Measurements from ENCODE around the gene TNRC18.
"Not testable (repeated sequence)": the region's sequence is repeated elsewhere in the genome, so short reads cannot be mapped to it uniquely, and the experiment has no call there.

The TNRC18 gene

DNA sequence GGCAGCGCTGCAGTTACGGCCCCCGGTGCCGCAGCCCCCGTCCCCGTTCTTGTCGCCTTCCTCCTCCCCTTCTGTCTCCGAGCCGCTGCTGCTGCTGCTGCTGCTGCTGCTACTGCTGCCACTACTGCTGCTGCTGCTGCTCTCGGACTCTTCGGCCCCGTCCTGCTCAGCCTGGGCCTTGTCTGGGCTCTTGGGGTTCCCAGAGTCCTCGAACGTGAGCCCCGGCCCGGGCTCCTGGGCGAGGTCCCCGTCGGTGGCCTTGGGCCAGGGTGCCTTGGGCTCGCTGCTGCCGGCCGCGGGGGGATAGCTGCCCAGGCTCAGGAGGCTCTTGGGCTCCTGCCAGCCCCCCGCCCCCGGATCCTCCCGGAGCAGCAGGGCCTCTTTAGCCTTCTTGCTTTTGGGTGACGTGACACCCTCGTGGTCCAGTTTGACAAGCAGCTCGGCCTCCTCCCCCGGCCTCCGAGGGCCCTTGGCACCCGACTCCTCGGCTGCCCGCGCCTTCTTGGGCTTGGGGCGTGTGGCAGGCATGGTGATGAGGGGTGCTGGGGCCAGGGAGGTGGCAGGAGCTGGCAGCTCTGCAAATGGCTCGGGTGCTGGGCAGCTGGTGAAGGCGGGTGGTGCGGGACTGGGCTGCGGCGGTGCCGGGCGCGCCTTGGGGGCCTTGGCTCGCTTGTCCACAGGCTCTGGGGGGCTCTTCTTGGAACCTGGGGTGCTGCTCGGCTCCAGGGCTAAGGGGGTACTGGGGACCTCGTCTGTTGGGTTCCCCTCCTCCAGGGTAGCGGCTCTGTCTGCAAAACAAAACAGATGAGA is 110.4 kb downstream of the TNRC18 start:
- not testable (repeated sequence) for DNase-seq

DNA sequence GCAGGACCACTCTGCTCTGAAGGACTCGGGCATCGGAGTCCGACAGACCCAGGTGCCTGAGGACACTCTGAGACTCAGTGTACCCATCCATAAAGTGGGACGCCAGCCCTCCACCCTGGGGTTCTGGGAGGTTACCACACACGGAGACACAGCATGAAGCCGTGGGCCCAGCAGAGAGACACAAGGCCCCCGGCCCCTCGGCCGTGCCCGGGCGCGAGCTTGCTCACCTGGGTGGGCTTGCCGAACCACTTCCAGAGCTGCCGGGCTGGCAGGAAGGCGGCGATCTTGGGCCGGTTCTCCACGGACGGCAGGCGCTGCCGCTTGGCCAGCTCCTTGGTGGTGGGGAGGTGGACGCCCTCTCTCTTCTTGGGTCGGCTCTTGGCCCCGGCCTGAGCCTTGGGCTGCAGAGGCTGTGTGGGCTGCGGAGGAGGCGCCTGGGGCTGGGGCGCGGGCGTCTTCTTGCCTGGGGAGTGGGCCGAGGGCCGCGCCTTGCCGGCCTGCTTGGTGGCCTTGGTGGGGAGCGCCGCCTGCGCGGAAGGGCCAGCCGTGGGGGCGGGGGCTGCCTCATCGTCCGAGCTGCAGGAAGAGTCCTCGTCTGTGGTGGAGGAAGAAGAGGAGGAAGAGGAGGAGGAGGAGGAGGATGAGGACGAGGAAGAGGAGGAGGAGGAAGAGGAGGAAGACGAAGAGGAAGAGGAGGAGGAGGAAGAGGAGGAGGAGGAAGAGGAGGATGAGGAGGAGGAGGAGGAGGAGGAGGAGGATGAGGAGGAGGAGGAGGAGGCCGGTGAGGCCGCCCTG is 111.2 kb downstream of the TNRC18 start:
- not testable (repeated sequence) for DNase-seq

GRCh38 chr7:5310822-5311405 is 112.7 kb downstream of the TNRC18 start:
- no peak for DNase-seq

- no peak for DNase-seq
These were observed 114.5 kb downstream of the TNRC18 start for GRCh38 chr7:5309146-5309545.

DNA sequence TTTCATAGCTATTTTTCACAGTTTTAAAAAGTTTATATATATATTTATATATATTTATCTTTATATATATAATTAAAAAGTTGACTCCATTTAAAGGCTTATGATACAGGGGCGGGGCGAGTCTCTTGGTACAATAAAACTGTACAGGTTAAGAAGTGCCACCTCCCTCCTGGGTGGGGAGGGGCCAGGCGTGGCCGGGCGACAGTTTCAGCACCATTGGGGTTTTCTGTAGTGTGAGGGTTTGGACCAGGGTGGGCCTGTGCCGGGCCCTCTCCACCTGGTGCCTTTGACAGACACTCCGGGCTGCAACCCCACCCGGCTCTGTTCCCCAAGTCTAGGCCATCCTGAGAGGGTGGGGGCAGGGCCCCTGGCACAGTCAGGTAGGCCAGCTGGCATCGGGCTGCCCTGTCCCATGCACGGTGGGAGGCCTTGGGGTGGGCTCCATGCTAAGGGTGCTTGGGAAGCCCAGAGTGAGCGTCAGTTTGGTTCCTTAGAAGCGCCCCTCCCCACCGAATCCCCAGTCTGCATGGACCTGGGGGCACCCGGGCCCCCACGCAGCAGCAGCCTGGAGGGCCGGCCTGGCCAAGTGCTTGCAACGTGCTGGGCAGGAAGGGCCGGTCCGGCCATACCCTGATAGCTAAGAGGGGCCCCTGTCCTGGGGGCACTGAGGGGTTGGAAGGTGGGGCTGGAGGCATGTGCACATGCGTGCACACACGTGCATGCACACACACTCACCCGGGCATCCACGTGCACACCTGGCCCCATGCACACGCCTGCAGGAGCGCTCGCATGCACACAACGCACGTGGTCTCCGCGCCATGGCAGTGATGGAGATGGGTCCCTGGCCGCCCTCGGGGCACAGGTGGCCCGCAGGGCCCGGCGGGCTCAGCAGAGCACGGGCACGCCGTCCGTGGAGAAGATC is 116.2 kb downstream of the TNRC18 start:
- DNase-seq = not testable (repeated sequence)

DNA sequence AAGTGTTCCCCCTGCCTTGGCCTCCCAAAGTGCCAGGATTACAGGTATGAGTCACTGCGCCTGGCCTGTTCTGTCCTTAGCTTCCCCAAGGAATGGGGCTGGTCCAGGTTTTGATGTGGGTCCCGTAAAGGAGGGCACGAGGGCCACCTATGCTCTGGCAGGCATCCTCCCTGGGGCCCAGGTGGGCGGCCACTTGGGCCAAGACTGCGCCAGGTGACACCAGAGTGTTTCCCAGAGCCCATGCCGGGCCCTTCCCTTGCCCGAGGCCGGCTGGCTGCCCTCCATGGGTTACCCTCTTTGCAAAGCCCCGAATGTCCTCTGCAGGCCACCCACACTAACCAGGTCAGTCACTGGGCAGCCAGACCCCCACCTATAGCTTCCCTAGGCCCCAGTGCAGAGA is 118.6 kb downstream of the TNRC18 start:
- not testable (repeated sequence) for DNase-seq

- DNase-seq = no peak
These were observed 119.8 kb downstream of the TNRC18 start for GRCh38 chr7:5303591-5304505.

DNA sequence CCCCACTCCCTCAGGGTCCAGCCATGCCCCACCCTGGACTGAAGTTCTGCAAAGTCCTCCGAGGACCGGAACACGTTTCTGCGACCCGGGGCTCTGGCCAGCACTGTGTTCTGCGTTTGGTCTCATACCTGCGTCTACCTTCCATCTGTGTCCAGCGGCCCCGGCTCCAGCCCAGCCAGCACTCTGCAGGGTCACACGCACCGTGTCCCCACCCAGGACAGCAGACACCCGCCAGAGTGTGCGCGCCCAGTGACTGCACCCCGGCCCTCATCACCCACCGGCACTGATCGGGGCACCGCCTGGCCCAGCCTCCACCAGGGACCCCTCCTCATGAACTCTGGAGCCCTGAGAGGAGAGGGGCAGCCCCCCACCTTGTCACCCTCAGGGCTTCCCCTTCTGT is 120.6 kb downstream of the TNRC18 start:
- DNase-seq = no peak

- no peak for DNase-seq
These were observed 121.1 kb downstream of the TNRC18 start for GRCh38 chr7:5302577-5302976.

DNA sequence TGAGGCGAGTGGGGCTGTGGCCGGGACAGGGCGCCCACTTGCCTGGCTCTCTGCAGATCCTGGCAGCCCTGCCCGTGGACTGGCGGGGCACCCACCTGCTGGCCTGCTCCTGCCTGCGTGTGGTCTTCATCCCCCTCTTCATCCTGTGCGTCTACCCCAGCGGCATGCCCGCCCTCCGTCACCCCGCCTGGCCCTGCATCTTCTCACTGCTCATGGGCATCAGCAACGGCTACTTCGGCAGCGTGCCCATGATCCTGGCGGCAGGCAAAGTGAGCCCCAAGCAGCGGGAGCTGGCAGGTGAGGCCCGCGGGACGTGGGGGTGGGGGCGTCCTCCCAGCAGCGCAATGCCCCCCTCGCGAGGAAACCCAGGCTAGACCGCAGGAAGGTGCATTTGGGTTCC is 123.3 kb downstream of the TNRC18 start:
- DNase-seq = no peak

- DNase-seq = no peak
These were observed 126.9 kb downstream of the TNRC18 start for GRCh38 chr7:5296611-5297226.

DNA sequence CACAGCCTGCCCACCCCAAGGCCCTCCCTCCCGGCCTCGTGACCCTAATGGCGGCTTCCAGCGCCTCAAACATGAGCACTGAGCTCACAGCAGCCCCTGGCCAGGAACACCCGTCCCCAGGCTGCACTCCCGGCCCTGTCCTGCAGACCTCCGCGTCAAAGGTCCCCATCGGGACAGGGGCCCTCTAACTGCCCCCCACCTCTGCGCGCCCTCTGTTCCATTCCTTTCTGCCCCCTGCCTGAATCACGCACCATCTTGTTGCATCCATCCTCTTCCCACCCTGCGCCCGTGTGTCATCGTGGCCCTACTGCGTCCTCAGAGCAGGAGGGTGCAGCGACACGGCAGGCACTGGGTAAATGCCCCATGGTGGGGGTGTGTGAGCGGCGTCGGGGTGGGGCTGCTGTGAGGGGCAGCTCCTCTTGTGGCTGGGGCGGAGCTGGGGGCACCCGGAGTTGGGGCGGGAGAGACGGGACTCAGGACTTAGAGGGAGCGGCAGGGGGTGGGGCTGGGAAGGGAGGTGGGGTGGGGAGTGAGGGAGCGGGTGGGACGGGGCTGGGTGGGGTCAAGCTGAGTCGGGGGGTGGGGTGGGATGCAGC is 127.5 kb downstream of the TNRC18 start:
- DNase-seq = no peak

DNA sequence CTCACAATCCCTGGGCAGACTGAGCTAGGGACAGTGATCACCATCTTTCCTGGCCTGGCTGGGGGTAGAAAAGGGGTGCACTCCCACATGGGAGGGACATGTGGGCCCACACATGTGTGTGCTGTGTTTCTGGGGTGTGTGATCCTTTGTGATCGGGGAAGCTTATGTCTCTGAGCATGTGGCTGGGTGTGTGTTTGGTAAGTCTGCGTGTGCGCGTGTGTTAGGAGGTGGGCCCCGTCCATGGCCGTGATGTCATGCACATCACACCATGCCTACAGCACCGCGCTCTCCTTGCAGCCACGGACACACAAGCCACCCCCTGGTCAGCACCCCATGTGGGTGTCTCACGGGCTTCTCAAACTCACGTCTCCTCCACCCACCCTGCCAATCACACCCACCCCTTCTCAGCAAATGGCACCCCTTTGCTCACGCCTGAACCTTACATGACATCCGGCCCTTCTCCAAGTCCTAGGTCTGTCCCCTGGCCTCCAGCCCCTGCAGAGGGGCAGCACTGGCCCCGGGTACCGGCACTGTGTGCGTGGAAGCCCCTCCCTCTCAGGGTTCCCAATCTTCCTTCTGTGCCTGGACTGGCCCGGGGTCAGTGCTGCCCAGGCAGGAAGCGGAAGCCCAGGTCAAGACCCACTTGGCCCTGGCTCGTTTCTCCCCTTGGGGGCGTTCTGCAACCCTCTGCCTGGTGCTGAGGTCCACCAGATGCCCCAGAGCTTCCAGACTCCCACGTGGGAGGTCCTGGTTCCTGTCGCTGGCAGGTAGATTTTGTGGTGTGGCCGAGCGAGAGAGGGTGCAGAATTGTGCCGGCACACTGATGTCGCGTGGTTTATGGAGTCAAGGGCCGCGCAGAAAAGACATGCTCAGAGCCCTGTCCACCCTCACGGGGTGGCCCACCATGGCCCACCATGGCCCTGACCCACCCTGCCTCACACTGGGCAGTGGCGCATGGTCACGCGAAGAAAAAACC is 128.3 kb downstream of the TNRC18 start:
- DNase-seq = no peak

GRCh38 chr7:5294169-5294987 is 129.3 kb downstream of the TNRC18 start:
- no peak for DNase-seq

DNA sequence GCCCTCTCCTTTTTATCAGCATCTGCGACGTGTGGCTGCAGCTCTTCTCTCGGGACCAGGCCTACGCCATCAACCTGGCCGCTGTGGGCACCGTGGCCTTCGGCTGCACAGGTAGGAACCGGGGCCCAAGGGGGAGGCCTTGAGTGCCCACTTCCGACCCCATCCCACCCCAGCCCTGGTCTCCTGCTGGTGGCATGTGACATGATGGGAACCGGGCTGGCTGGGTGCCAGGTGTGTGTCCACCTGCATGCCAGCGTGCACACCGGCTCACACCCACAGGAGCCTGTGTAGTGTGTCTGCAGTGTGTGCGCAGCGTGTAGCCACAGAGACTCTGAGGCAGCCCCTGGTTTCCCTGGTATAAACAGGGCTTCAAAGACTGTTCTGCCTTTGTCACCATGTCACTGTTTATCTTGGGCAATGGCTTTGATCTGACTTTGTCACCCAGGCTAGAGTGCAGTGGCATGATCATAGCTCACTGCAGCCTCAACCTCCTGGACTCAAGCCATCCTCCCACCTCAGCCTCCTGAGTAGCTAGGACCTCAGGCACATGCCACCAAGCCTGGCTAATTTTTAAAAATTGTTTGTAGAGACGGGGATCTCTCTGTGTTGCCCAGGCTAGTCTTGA is 131.8 kb downstream of the TNRC18 start:
- not testable (repeated sequence) for DNase-seq

DNA sequence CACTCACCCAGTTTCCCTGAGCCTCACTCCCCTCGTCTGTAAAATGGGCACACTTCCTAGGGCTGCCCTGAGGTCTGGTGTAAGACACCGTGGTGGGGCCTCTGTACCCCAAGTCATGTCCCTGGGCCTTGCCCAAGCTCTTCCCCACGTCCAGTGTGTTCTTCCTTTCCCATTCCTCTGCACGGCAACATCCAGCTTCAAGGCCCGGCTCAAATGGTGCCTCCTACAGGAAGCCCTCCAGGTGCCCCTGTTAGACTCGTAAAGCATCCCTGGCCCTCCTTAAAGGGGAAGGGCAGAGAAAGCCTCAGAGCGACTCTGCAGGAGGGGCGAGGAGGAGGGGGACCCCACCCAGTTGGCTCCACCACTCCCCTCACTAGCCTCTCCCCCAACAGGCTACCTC is 132.3 kb downstream of the TNRC18 start:
- no peak for DNase-seq

DNA sequence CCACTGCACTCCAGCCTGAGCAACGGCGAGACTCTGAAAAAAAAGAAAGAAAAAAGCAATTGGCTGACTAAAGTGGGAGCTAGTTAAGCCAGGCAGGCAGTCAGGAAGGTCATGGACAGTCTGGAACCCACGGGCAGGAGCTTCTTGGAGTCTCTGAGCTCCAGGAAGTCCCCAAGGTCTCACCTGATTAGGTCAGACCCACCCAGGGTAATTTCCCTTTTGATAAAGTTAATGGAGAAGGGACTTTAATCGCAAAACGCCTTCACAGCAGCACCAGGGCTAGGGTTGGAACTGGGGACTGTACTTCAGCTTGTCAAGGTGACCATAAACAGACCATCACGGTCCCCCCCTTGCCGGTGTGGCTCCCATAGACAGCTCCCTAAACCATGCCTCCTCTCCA is 134.3 kb downstream of the TNRC18 start:
- DNase-seq = no peak

DNA sequence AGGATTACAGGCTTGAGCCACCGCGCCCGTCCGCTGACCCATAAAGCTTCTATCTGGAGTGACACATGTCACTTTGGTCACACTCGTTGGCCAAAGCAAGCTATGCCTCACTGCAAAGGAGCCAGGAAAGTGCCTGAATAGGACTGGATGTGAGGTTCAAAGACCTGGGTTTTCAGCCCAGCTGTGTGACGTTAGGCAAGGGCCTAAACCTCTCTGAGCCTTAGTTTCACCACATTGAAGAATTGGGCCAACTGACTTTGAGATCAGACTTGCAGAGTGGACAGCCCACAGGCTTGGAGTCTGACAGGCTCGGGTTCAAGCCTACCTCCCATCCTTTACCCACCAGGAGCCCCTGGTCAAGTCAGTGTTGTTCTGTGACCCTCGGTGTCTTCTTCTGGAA is 135.1 kb downstream of the TNRC18 start:
- DNase-seq = not testable (repeated sequence)

Data from femur (tissue), 1 donor.